H7 (cell line): Measurements from ENCODE around the gene PPP1R13B. TPM values are rescaled to one million over a fixed set of nuclear protein-coding genes. Genes with fewer than 3 reads are reported as not detected.

ENCODE experiments used
- DNase-seq: peaks from one replicate; pipeline ENCODE4 v3.0.0; 2012
- H3K27me3 ChIP-seq: 2 replicates; pipeline ENCODE4 v1.6.0; 2011; ENCODE audit warnings: mild to moderate bottlenecking, low read length; ENCODE audit not compliant: control insufficient read depth, insufficient read depth
- H3K36me3 ChIP-seq: replicated peaks from 2 replicates; pipeline ENCODE4 v1.5.1; 2011; ENCODE audit warnings: low read length; ENCODE audit not compliant: control insufficient read depth, insufficient read depth
- H3K4me3 ChIP-seq: 2 replicates; pipeline ENCODE4 v1.5.1; 2011; ENCODE audit warnings: low read depth, mild to moderate bottlenecking, control low read depth, low read length, moderate library complexity; ENCODE audit not compliant: insufficient read depth
- total RNA-seq: library from RNA; depleted of rRNA; stranded (reverse); fragments of >200 nt; shearing (Covaris generic); gene quantifications from 2 replicates; pipeline ENCODE4 v1.2.3, GENCODE V29; 2014

The PPP1R13B gene
- total RNA-seq, 1 experiment from 2014 or later = 2.8 TPM

DNA sequence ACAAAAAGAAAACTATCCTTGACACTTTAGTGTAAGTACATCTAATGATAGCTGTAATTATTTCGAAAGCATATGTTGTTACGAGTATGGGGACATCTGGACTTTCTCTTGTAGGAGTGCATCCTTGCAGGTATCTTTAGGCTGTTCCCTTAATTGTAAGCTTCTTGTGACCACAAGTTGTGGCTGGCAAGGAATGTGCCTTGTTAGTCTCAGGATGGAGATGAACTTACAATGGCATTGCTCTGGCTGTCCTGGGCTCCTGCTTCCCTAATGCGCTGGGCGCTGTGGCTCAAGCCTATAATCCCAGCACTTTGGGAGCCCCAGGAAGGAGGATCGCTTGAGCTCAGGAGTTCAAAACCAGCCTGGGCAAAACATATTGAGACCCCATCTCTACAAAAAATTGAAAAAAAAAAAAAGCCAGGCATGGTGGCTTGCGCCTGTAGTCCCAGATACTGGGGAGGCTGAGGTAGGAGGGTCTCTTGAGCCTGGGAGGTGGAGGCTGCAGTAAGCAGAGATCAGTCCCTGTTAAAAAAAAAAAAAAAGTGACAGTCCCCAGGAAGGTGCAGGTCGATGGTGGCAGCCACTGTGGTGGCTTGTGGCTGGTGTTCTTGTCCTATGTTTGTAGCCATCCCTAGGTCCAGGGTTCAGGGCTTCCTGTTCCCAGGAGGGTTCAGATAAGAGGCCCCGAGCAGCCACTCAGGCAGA lies 23.7 kb upstream of the PPP1R13B start:
- no peaks in the 10 kb centered on the region for H3K36me3 ChIP-seq
- DNase-seq = peak; percentile 19
- H3K27me3 ChIP-seq = no peaks in the 10 kb centered on the region
- H3K4me3 ChIP-seq = no peak overlapping the region

GRCh38 chr14:103870144-103870876 lies 22.9 kb upstream of the PPP1R13B start:
- DNase-seq = peak; percentile 54
- no peaks in the 10 kb centered on the region for H3K36me3 ChIP-seq
- no peaks in the 10 kb centered on the region for H3K27me3 ChIP-seq
- H3K4me3 ChIP-seq = no peak overlapping the region

DNA sequence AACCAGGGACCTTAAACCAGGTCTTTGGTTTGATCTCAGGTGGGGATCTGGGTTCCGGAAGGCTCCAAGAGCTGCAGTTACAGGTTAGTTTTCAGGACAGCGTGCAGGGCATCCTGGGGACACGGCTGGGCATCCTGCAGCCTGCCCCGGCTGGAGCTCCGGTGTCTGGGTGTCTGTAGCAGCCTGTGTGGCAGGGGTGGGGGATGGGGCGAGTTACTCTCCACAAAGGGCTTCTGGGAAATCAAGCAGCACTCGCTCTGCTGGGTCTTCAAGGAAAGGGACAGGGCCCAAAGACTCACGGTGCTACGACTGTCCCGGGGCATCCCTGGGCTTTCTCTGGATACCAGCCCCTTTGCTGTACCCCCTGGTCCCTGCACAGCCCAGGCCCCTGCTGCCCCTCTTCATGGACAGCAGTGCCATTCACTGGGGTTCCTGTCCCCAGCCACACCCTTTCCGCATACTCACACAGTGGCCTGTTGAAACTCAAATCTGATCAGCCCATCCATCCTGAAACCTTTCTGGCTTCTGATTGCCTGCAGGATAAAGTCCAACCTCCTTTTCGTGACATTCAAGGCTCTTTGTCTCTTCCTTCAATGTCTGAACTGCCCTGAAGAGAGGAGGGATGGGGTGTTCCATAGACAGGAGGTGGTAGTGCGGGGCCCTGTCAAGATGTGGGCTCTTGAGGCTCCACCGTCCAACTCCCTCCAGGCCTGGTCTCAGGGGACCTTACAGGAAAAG lies 22.2 kb upstream of the PPP1R13B start:
- DNase-seq = peak; percentile 58

DNA sequence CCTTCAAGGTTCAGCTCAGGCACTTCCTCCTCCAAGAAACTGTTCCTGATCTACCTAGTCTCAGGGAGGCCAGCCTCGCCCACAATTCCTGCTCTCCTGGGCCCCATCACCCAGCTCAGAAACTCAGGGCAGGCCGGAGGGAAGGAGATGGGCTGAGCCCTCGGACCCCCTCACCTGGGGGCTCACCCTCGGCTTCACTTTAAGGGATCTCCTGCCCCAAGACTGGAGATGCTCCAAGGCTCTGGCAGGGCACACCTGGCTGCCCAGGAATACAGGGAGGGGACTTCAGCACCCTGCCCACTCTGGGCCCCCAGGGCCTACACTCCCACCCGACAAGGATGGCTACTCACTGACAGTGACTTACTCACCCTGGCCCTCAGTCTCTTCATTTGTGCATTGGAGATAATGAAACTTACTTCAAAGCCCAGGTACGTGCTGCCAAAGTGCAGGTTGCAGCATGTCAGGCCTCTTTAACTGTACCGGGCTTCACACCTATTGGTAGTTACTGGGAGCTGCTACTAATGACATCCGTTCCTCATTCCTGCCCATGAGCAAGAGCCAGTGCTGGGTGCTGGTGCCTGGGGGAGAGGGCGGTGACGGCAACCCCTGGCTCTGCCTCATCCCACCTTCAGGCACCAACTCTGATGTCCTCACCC lies 21.0 kb upstream of the PPP1R13B start:
- DNase-seq = peak; percentile 41
- Histone ChIP-seq H3K4me3 (no peak overlapping the region), H3K36me3 (no peaks in the 10 kb centered on the region), H3K27me3 (no peaks in the 10 kb centered on the region)

More for the DNA sequence above, 22.2 kb upstream of the PPP1R13B start:
- H3K27me3 ChIP-seq = no peaks in the 10 kb centered on the region
- H3K36me3 ChIP-seq = no peaks in the 10 kb centered on the region
- no peak overlapping the region for H3K4me3 ChIP-seq

GRCh38 chr14:103867523-103867953 lies 20.2 kb upstream of the PPP1R13B start:
- H3K4me3 ChIP-seq = no peak overlapping the region
- H3K36me3 ChIP-seq = no peaks in the 10 kb centered on the region
- DNase-seq = peak; percentile 78

GRCh38 chr14:103867020-103867419 lies 19.6 kb upstream of the PPP1R13B start:
- no peaks in the 10 kb centered on the region for H3K36me3 ChIP-seq
- no peak overlapping the region for H3K4me3 ChIP-seq
- H3K27me3 ChIP-seq = no peaks in the 10 kb centered on the region
- DNase-seq = peak; percentile 41

More at GRCh38 chr14:103867523-103867953, 20.2 kb upstream of the PPP1R13B start:
- no peaks in the 10 kb centered on the region for H3K27me3 ChIP-seq

- Histone ChIP-seq H3K4me3 (no peak overlapping the region), H3K36me3 (no peaks in the 10 kb centered on the region), H3K27me3 (no peaks in the 10 kb centered on the region)
- DNase-seq = no peak
Measured at GRCh38 chr14:103863245-103863644, 15.9 kb upstream of the PPP1R13B start.

GRCh38 chr14:103862393-103862782 lies 15.0 kb upstream of the PPP1R13B start:
- H3K36me3 ChIP-seq = no peaks in the 10 kb centered on the region
- peak; percentile 28 for DNase-seq
- H3K27me3 ChIP-seq = no peaks in the 10 kb centered on the region
- no peak overlapping the region for H3K4me3 ChIP-seq

DNA sequence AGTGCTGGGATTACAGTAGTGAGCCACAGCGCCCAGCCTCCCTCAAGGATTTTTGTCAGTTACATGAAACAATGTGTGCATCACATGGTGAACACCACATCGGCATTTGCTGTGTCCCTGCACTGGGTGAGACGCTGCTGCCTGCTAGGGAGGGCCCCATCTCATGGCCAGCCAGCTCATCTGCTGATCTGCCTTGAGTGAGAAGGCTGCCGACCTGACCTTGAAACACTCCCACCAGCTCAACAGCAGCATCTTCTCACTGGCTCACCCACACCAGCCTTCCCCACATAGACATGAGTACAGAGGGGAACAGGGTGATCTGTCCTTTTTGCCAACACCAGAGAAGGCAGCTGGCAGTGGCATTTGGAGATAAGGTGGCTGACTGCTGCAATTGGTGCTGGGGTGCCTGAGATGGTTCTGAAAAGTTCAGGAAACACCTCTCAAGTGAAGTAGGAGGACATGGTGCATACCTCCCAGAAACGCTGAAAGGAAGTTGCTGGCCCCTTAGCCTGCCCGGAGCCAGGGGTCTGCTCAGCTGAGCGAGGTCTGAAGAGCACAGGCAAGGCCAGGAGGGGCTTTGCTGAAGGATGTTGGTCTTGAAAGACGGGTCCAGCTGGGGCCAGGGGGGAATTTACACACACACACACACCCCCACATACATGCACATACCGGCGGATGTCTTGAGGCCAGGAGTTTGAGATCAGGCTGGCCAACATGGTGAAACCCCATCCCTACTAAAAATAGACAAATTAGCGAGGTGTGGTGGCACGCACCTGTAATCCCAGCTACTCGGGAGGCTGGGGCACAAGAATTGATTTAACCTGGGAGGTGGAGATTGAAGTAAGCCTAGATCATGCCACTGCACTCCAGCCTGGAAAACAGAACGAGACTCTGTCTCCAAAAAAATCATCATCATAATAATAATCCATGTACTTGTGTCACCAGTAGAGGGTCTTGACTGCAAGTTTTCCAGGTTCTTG lies 14.3 kb upstream of the PPP1R13B start:
- Histone ChIP-seq H3K4me3 (no peak overlapping the region), H3K27me3 (no peaks in the 10 kb centered on the region), H3K36me3 (no peaks in the 10 kb centered on the region)
- DNase-seq = peak; percentile 25

GRCh38 chr14:103859416-103860202 lies 12.2 kb upstream of the PPP1R13B start:
- H3K4me3 ChIP-seq = no peak overlapping the region
- no peaks in the 10 kb centered on the region for H3K27me3 ChIP-seq
- no peaks in the 10 kb centered on the region for H3K36me3 ChIP-seq
- peak; percentile 38 for DNase-seq

DNA sequence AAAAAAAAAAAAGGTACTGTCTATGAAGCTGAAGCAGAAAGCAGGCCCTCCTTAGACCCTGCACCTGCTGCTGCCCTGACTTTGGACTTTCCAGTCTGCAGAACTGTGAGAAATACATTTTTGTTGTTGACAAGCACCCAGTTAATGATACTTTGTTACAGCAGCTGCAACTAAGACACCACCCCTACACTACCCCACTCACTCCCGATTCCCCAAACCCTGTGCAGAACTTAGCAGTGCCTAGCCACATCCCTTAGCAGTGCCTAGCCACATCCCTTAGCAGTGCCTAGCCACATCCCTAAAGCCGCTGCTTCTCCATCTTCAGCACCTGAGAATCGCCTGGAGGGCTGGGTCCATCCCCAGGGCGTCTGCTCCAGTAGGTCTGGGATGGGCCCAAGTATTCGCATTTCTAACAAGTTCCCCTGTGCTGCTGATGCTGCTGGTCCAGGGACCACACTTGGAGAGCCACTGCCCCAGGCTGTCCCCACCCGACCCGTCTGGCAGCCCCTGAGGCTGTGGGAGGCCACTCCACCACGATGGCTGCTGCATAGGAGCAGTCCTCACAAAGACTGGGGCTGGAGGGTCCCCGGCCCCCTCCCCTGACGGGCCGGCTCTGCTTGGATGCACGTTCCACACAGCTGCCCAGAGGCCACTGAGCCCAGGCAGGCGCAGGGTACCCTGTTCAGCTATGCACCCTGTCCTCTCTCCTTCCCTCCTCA lies 10.8 kb upstream of the PPP1R13B start:
- H3K4me3 ChIP-seq = no peak overlapping the region
- H3K36me3 ChIP-seq = no peaks in the 10 kb centered on the region
- no peaks in the 10 kb centered on the region for H3K27me3 ChIP-seq
- DNase-seq = peak; percentile 59

GRCh38 chr14:103857256-103857655 lies 9.9 kb upstream of the PPP1R13B start:
- peak; percentile 15 for DNase-seq
- Histone ChIP-seq H3K36me3 (no peaks in the 10 kb centered on the region), H3K4me3 (no peak overlapping the region), H3K27me3 (no peaks in the 10 kb centered on the region)
